HG03103 (cell line): ENCODE data around the gene TAF10.

Source experiments
- ATAC-seq: cut with Tn5 transposase; IDR thresholded peaks from one replicate; pipeline ENCODE4 v1.9.1; 2021; ENCODE audit warnings: low read depth; ENCODE audit not compliant: unreplicated experiment

The TAF10 gene

GRCh38 chr11:6586434-6587359, 25.3 kb downstream of the TAF10 start:
- no peak for ATAC-seq

- no peak for ATAC-seq
Observed at GRCh38 chr11:6584528-6584927, 27.5 kb downstream of the TAF10 start.

GRCh38 chr11:6583584-6583983, 28.4 kb downstream of the TAF10 start:
- ATAC-seq = no peak

- no peak for ATAC-seq
Observed at GRCh38 chr11:6579681-6580080, 32.3 kb downstream of the TAF10 start.

- no peak for ATAC-seq
Observed at GRCh38 chr11:6578134-6578533, 33.9 kb downstream of the TAF10 start.

GRCh38 chr11:6576471-6577373, 35.3 kb downstream of the TAF10 start:
- ATAC-seq = no peak

- ATAC-seq = no peak
Observed at GRCh38 chr11:6574816-6575715, 37.0 kb downstream of the TAF10 start.

- no peak for ATAC-seq
Observed at GRCh38 chr11:6572215-6572614, 39.8 kb downstream of the TAF10 start.

GRCh38 chr11:6571434-6572008, 40.5 kb downstream of the TAF10 start:
- ATAC-seq = no peak

GRCh38 chr11:6570691-6571427, 41.2 kb downstream of the TAF10 start:
- no peak for ATAC-seq

- ATAC-seq = no peak
Observed at GRCh38 chr11:6569706-6570105, 42.3 kb downstream of the TAF10 start.

- ATAC-seq = no peak
Observed at GRCh38 chr11:6568191-6568918, 43.7 kb downstream of the TAF10 start.

- no peak for ATAC-seq
Observed at GRCh38 chr11:6567371-6567745, 44.7 kb downstream of the TAF10 start.

GRCh38 chr11:6566704-6567370, 45.2 kb downstream of the TAF10 start:
- no peak for ATAC-seq

GRCh38 chr11:6565988-6566703, 45.9 kb downstream of the TAF10 start:
- ATAC-seq = no peak

- no peak for ATAC-seq
Observed at GRCh38 chr11:6565325-6565724, 46.7 kb downstream of the TAF10 start.

GRCh38 chr11:6563667-6564066, 48.3 kb downstream of the TAF10 start:
- no peak for ATAC-seq
